Cardiac fibroblast (primary cell): ENCODE results near the gene IQCH.

Source experiments
- DNase-seq, 2 donors: peaks; one replicate each; pipeline versions ENCODE4 v3.0.0 to v3.0.0-alpha.2; 2010; ENCODE audit warnings: low read depth in 2 of 2
- H3K4me3 ChIP-seq, 2 donors: replicated peaks in 1 of 2; 1 replicate in 1 of 2; 2 replicates in 1 of 2; pipeline ENCODE4 v1.5.1; 2011; ENCODE audit warnings: low read depth in 2 of 2, low read length in 2 of 2, mild to moderate bottlenecking in 2 of 2, moderate library complexity in 1 of 2
- TF ChIP-seq, protein P1 (sequence below): IDR thresholded peaks from one replicate; pipeline ENCODE4 v1.5.1; 2011; ENCODE audit warnings: low read depth, mild to moderate bottlenecking, low read length, inconsistent platforms

Gene IQCH

DNA sequence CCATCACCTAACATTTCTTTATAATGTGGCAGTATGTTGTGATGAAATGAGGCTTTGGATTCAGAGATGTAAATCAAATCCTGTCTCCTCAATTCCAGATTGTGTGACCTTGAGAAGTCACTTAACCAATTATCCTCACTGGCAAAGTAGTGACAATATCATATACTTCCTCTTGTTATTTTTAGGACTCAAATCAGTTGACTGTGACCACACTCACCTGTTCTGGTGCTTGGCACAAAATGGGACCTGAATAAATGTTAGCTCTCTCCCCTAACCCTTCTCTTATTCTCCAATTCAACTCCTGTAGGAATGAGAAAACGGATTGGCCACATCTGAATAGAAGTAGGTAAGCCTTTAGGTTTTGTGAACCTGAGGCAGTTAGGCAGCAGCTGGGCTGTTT is 42.1 kb downstream of the IQCH start:
- H3K4me3 ChIP-seq = no peak overlapping the region
- TF ChIP-seq, protein P1, sequence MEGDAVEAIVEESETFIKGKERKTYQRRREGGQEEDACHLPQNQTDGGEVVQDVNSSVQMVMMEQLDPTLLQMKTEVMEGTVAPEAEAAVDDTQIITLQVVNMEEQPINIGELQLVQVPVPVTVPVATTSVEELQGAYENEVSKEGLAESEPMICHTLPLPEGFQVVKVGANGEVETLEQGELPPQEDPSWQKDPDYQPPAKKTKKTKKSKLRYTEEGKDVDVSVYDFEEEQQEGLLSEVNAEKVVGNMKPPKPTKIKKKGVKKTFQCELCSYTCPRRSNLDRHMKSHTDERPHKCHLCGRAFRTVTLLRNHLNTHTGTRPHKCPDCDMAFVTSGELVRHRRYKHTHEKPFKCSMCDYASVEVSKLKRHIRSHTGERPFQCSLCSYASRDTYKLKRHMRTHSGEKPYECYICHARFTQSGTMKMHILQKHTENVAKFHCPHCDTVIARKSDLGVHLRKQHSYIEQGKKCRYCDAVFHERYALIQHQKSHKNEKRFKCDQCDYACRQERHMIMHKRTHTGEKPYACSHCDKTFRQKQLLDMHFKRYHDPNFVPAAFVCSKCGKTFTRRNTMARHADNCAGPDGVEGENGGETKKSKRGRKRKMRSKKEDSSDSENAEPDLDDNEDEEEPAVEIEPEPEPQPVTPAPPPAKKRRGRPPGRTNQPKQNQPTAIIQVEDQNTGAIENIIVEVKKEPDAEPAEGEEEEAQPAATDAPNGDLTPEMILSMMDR = no peak
- no peak for DNase-seq

DNA sequence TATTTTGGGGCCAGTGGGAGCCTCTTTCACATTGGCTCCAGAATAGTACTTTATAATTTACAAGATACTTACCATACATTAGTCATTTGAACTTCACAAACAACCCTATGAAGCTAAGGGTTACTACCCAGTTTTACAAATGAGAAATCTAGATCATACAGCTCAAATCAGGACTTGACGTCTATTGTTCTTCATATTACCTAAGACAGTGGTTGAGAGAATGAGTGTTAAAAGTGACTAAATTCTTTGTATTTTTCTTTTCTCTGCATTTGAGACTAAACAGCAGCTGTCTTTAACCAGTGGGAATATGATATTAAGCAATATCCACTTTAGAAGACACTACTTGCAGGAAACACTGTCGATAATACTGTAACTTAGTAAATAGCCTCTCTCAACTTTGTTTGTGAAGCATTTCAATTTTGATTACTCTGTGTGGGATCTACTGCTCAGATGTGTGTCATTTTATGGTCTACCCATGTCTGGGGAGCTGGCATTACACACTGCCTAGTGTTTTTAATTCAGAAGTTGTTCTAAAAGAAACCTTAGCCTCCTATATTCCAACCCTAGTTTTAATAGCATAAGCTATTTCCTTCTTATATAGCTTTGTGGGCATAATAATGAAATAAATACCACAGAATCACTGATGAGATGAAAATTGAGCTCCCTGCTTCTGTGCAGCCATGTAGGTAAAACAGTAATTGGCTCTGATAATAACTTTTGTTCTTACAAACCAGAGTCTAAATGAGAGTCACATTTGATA is 45.9 kb downstream of the IQCH start:
- H3K4me3 ChIP-seq = no peak overlapping the region
- TF ChIP-seq, protein P1 = no peak
- DNase-seq = peak; percentile 7 to 54

DNA sequence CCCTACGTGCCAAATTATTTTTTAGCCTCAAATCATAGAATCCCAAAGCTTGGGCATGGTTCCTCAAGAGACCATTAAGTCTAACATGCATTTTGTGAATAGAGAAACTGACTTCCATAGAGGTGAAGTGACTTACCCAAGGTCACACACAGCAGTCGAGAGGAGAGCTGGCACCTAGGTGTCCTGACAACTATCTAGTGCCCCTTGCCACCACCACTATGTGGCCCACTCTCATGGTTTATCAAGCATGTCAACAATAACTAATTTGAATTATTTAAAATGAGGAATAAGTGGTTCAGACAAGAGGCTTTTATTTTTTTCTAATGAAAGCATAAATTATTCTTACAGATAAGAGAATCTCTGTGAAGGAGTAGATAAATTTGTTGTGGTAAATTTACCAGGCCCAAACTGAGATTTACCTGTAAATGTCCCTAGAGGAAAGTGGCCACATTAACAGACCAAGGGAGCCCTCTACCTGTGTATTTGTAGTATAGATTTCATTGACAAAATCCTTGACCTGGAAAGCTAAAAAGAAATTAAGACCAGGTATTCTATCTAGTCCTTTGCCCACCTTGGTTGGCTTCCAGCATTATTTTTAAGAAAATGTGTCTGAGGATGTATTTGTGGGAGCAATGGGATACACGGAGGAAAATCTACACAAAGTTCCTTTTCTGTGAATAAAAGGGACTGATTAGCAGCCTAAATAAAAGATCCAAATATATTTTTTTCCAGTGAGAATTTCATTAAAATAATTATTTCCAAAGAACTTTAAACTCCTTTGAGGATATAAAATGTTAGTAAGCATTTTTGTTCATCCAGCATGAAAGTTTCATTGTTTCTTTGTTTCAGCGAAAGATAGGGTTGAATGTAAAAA is 49.1 kb downstream of the IQCH start:
- no peak overlapping the region for H3K4me3 ChIP-seq
- TF ChIP-seq, protein P1 = peak; percentile 30
- peak; percentile 55 to 61 for DNase-seq

DNA sequence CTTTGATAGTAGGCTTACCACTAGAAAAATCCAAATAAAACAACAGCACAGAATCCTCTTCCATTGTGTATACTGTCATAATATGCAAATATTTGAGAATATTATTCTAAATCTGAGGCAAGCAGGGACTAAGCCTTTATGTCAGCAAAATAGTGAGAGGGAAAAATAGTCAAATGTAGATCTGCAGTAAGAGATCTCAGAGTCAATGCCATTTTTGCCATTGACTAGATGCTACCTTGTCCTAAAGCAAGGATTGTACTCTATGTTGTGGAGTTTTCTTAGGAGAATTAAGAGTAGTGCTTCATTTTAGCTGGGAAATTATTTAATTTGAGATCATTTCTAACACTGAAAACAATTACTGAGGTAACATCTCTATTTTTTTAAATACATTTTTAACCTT is 50.2 kb downstream of the IQCH start:
- TF ChIP-seq, protein P1 = no peak
- H3K4me3 ChIP-seq = no peak overlapping the region

DNA sequence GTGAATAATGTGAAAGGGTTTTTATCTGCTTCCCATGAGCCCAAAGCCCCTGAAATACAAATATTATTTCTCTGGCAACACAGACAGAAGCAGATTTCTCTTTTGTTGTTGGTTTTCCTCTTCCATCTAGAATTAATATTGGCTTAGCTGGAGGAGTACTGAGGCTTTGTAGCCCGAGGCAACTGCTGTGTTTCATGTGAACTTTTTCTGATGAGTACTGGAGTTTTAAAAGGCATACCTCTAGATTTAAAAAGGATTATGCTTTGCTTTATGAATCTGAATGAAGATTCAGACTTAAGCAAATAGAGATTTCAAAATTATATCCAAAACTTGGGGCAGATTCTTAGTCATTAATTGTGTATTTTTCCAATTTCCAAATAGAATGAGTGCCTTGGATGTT is 50.9 kb downstream of the IQCH start:
- H3K4me3 ChIP-seq = no peak overlapping the region
- TF ChIP-seq, protein P1 = no peak

More for the DNA sequence above, 50.2 kb downstream of the IQCH start:
- DNase-seq = no peak

DNA sequence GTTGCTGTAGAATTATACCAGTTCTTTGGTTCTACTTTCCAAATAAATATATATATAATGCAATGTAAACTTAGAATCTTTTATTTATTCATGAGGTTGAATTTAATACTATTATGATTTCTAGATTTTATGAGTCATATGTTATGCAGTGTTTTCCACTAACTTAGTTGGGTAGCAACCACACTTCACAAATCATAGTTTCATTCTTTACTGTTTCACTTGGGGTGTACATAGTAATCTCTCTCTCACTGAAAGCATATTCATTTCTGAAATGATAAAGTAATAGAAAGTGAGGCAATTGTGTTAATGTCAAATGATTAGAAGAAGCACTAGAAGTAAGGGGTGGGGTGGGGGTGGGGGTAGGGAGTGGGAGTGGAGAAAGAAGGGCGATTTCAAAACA is 52.6 kb downstream of the IQCH start:
- DNase-seq = peak in 1 of 2 donors; percentile 41
- no peak overlapping the region for H3K4me3 ChIP-seq
- TF ChIP-seq, protein P1 = no peak

More for the DNA sequence above, 50.9 kb downstream of the IQCH start:
- no peak for DNase-seq
